HG03095 (cell line): ENCODE results near the gene SATB1.

ENCODE experiments used
- ATAC-seq: cut with Tn5 transposase; IDR thresholded peaks from one replicate; pipeline ENCODE4 v1.9.1; 2021; ENCODE audit warnings: moderate library complexity; ENCODE audit not compliant: unreplicated experiment

The SATB1 gene

GRCh38 chr3:18432752-18433151 lies 7.6 kb upstream of the SATB1 start:
- no peak for ATAC-seq

GRCh38 chr3:18431266-18431665 lies 6.1 kb upstream of the SATB1 start:
- ATAC-seq = no peak

DNA sequence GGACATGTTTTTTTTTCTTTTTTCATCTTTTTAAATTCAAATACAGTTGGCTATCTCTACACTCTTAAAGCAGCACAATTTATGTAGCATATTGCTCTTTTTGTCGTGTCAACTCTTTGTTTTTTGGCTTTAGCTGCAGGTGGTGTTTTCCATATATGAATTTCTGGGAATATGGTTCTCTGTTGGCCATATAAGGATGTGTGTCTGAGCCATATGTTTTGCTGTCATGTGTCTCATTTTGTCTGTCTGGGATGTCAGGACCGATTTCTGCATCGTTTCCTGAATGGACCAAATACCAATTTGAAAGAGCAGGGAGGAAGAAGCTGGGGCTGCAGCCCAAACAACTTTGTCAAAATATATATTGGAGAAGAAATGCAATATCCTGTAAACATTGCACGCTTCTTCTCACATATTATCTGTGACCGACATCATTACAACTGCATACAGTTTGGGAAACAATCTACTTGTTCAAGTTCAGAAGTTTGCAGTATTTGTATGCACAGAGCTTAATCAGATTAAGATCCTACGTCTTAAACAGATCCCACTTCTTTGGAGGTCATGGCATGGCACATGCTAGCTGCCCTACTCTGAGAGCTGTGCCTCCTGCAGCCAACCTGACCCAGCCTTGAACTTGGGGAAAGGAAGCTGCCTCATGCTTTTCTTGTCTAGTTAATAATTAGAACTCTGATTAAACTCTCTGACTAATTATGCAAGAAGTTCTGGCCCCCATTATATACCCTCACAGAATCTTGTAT lies 4.0 kb upstream of the SATB1 start:
- ATAC-seq = no peak

DNA sequence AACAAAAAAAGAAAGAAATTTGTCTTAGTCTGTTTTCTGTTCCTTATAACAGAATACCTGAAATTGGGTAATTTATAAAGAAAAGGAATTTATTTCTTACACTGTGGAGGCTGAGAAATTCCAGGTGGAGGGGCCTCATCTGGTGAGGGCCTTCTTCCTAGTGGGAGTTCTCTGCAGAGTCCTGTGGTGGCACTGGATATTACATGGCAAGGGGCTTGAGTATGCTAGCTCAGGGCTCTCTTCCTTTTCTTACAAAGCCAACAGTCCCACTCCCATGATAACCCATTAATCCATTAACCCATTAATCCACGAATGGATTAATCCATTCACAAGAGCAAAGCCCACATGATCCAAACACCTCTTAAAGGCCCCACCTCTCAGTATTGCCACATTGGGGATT lies 2.9 kb upstream of the SATB1 start:
- no peak for ATAC-seq

GRCh38 chr3:18426597-18427193 lies 1.6 kb upstream of the SATB1 start:
- no peak for ATAC-seq

- ATAC-seq = no peak
Measured at GRCh38 chr3:18425641-18426257, 610 bp upstream of the SATB1 start.

DNA sequence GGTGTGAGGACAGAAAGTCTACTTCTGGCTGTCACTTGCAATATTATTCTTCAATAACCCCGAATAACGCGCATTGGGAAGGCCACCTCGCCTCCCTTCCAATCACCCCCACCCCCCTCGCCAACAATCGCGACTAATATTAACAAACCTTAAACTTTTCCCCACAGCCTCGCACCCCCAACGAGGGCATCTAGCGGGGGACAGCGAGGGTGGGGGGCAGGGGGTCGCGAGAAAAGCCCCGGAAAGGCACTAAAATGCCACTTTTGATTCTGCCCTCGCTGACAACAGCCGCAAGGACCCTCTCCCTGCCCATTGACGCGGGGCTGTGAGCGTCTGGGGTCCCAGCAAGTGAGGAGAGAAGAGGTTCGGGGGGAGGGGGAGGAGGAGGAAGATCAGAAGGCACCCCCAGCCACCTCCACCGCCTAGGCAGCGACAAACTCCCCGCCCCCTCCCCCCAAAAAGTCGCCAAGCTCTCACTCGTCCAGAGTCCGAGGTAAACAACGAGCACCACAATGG lies 868 bp downstream of the SATB1 start:
- ATAC-seq = no peak

DNA sequence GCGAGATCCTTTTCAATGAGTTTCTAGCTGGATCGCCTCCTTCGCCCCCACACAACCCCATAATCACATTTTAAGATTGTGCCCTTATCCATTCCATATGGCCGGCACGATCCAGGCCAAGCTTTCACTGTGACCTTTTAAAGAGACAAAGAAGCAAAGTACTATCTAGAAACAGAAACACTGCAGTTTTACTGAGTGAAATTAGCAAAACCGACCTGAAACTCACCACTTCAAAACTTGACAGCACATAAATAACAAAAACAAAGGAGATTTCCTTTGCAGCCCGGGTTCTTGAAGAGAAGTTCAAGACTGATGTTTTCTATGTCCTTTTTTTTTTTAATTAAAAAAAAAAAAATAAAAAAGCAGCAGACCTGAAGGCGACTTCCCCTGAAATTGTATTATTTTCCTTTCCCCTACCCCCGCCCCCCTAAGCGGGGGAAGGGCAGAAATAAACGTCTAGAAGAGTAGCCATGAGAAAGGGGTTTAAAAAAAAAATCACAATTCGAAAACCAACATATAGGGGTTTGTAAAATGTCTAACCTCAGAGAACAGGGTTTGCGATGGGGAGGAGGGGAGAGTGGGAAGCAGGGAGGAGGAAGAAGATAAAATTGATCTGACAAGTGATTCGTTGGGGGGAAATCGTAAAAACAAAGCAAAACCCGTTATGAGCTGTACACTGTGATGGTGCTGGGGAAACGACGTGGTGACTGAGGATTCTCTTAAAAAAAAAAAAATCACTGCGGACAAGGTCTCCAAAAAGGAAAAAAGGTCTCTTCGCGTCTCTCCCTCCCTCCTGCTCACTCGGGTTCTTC lies 1.5 kb downstream of the SATB1 start:
- peak; percentile 92 for ATAC-seq

- no peak for ATAC-seq
Measured at GRCh38 chr3:18422972-18423371, 2.2 kb downstream of the SATB1 start.

GRCh38 chr3:18420555-18420954 lies 4.6 kb downstream of the SATB1 start:
- no peak for ATAC-seq

- no peak for ATAC-seq
Measured at GRCh38 chr3:18419232-18419631, 5.9 kb downstream of the SATB1 start.

- ATAC-seq = no peak
Measured at GRCh38 chr3:18417904-18418572, 7.1 kb downstream of the SATB1 start.

DNA sequence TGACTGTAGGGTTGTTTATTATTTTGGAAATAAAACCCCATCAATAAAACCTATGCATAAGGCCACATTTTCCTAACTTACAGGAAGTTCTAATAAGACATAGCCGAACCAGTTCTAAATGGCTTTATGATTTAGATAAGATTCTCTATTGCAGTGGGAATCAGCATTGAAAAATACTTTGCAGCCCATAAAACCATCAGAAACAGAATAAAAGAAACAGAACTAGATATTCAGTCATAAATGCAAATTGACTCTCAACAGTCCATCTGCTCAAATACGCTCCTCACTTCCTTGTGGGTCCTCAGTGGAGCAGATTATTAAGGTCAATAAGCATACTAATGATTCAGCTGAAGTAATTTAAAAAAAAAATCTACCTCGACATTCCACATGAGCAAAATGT lies 8.8 kb downstream of the SATB1 start:
- no peak for ATAC-seq

GRCh38 chr3:18415839-18416238 lies 9.3 kb downstream of the SATB1 start:
- no peak for ATAC-seq

GRCh38 chr3:18415167-18415566 lies 10.0 kb downstream of the SATB1 start:
- ATAC-seq = no peak

DNA sequence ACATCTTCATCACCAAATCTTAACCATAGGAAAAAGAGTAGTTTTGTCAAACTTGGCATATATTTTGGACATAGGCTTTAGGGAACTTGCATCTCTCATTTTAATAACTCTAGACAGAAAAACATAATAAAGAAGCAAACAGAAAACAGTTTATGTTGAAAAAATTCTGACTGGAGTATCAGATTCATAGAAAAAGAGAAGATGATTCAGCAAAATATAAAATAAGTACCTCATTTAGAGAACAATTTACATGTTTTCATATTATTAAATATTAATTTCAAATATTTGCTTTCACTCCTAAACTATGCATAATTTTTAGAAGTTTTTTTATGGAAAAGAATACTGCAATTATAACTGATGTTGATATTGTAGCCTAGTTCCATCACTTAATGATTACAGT lies 12.5 kb downstream of the SATB1 start:
- ATAC-seq = no peak

GRCh38 chr3:18411541-18411940 lies 13.6 kb downstream of the SATB1 start:
- ATAC-seq = no peak

GRCh38 chr3:18410205-18410604 lies 14.9 kb downstream of the SATB1 start:
- ATAC-seq = no peak

DNA sequence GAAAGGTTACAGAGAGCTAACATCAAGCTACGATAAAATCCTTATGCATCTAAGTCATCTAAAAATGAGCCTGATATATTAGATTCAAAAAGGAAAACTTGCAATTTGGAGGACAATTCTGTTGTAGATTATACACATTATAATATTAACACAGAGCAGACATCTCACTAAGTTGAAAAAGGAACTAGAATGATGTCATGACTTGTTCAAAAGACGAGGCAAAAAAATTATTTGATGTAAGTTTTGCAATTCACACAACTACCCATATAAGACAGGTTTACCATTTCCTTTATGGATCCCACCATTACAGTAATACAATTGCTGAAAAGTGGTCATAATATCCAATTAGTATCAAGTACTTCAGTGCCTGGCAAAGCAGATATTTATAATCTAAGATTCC lies 15.9 kb downstream of the SATB1 start:
- ATAC-seq = no peak

DNA sequence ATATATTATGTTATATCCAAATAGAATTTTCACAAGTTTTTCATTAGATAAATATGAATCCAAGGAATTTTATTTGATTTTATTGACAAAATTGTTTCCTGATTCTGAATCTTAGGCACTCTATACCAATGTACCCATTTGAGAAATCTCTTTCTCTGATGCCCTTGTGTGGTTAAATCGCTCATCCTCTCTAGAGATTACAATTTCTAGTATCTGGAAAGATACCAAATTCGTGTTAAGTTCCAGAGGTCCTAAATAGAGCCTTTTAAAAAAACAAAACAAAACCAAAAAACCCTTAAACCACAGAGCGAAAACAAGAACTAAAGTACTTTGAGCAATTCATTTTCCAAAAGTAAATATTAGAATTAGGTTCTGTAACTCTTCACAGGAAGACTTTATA lies 20.0 kb downstream of the SATB1 start:
- ATAC-seq = no peak

GRCh38 chr3:18403061-18403460 lies 22.1 kb downstream of the SATB1 start:
- no peak for ATAC-seq
